A673 (cell line): ENCODE results near the gene TRABD. TPM values are rescaled to one million over a fixed set of nuclear protein-coding genes. Genes with fewer than 3 reads are reported as not detected.

Experiments used
- BruUV-seq: library from RNA; stranded (reverse); fragments of 400-500 nt; replicated peaks from 2 replicates; lab custom pipeline; 2021; lab: Mats Ljungman, UMichigan
- CTCF ChIA-PET: fragments of 300-600 bp; sonication (Branson Sonifier 250); formaldehyde crosslinking; loops from one replicate; lab custom pipeline; 2022; ENCODE audit warnings: antibody characterized with exemption; lab: Charles Lee
- POLR2A ChIA-PET: fragments of 300-600 bp; sonication (Branson Sonifier 250); formaldehyde crosslinking; loops from one replicate; lab custom pipeline; 2022; ENCODE audit warnings: antibody characterized with exemption; ENCODE audit not compliant: low non-redundant PET; lab: Charles Lee
- DNase-seq: peaks from one replicate; pipeline ENCODE4 v3.0.0-alpha.2; 2015; ENCODE audit warnings: low spot score
- H3K27ac ChIP-seq: fragments of 200-600 bp; sonication (generic); 2 replicates; pipeline ENCODE4 v1.5.1; 2016; ENCODE audit warnings: mixed run types, low read depth, mild to moderate bottlenecking, mixed read lengths, antibody characterized with exemption, low read length; ENCODE audit not compliant: poor library complexity, severe bottlenecking
- H3K27me3 ChIP-seq: fragments of 200-600 bp; sonication (generic); replicated peaks from 2 replicates; pipeline ENCODE4 v1.6.1; 2017; ENCODE audit warnings: mixed run types, low read depth, mild to moderate bottlenecking, mixed read lengths, antibody characterized with exemption, low read length; ENCODE audit not compliant: insufficient read depth, poor library complexity
- H3K36me3 ChIP-seq: fragments of 200-600 bp; sonication (generic); 2 replicates; pipeline ENCODE4 v1.6.1; 2016; ENCODE audit warnings: mixed run types, mild to moderate bottlenecking, mixed read lengths, antibody characterized with exemption, low read length; ENCODE audit not compliant: insufficient read depth, poor library complexity, severe bottlenecking
- H3K4me1 ChIP-seq: fragments of 200-600 bp; sonication (generic); 2 replicates; pipeline ENCODE4 v1.6.1; 2017; ENCODE audit warnings: mixed run types, mild to moderate bottlenecking, mixed read lengths, antibody characterized with exemption, low read length; ENCODE audit not compliant: insufficient read depth, poor library complexity, severe bottlenecking
- H3K4me3 ChIP-seq: fragments of 200-600 bp; sonication (generic); 2 replicates; pipeline ENCODE4 v1.5.1; 2016; ENCODE audit warnings: low read depth, mixed run types, mild to moderate bottlenecking, mixed read lengths, low read length; ENCODE audit not compliant: poor library complexity, severe bottlenecking
- H3K9me3 ChIP-seq: fragments of 200-600 bp; sonication (generic); 2 replicates; pipeline ENCODE4 v1.6.1; 2016; ENCODE audit warnings: mixed run types, low read depth, mild to moderate bottlenecking, mixed read lengths, antibody characterized with exemption, low read length; ENCODE audit not compliant: poor library complexity, severe bottlenecking
- CTCF ChIP-seq: fragments of 300-800, 200-600 bp; sonication (generic); conservative IDR thresholded peaks from 2 replicates; pipeline ENCODE4 v1.5.1; 2017; ENCODE audit warnings: low read depth, mild to moderate bottlenecking, antibody characterized with exemption, low read length, moderate library complexity, mixed read lengths
- EZH2 ChIP-seq: fragments of 200-600 bp; sonication (generic); IDR thresholded peaks from 2 replicates; pipeline ENCODE4 v1.6.1; 2017; ENCODE audit warnings: borderline replicate concordance, low read depth, mild to moderate bottlenecking, mixed read lengths, antibody characterized with exemption, low read length; ENCODE audit not compliant: poor library complexity, severe bottlenecking
- intact Hi-C: fragments of 100-400 bp; cut with micrococcal nuclease; formaldehyde crosslinking; loops from one replicate; pipeline ENCODE4 v1.10.0; 2022; ENCODE audit not compliant: unreplicated experiment
- total RNA-seq: library from RNA; stranded (reverse); gene quantifications from 2 replicates; pipeline ENCODE4 v1.2.3, GENCODE V29; 2021

The TRABD gene
- total RNA-seq, 1 experiment from 2014 or later = 63.9 TPM

- peaks cover 37% of the 10 kb centered on the region for H3K36me3 ChIP-seq
- no peak for DNase-seq
- H3K27me3 ChIP-seq = no peaks in the 10 kb centered on the region
- ChIA-PET CTCF (no interaction called here), POLR2A (interaction anchor here (0.7 kb wide), 1 partner anchor 65 kb away, joined by 6 read pairs; no protein-coding TSS in a partner anchor)
- H3K27ac ChIP-seq = no peak overlapping the region
- intact Hi-C loops = loop anchor here (1.0 to 5.0 kb wide), 2 partner anchors 63 to 277 kb away; no protein-coding TSS in a partner anchor
- no TSS peak for BruUV-seq
- no peaks in the 10 kb centered on the region for H3K9me3 ChIP-seq
- H3K4me3 ChIP-seq = no peak overlapping the region
- no peak for TF ChIP-seq EZH2
- TF ChIP-seq CTCF = no peak
- no peaks in the 10 kb centered on the region for H3K4me1 ChIP-seq
These were observed 23.5 kb downstream of the TRABD start for GRCh38 chr22:50208939-50209892.

- ChIA-PET CTCF (no interaction called here), POLR2A (no interaction called here)
- peak; percentile 77 for DNase-seq
- intact Hi-C loops = loop anchor here (1.0 to 5.0 kb wide), 3 partner anchors 61 to 278 kb away; no protein-coding TSS in a partner anchor
- Histone ChIP-seq H3K36me3 (peaks cover 37% of the 10 kb centered on the region), H3K27me3 (no peaks in the 10 kb centered on the region), H3K4me1 (no peaks in the 10 kb centered on the region), H3K27ac (no peak overlapping the region), H3K9me3 (no peaks in the 10 kb centered on the region), H3K4me3 (no peak overlapping the region)
- BruUV-seq = no TSS peak
- TF ChIP-seq EZH2 = no peak
- peak; percentile 92 for TF ChIP-seq CTCF
These were observed 24.2 kb downstream of the TRABD start for GRCh38 chr22:50209893-50210292.

GRCh38 chr22:50210378-50211139 lies 24.8 kb downstream of the TRABD start:
- no peak for DNase-seq
- no peaks in the 10 kb centered on the region for H3K4me1 ChIP-seq
- intact Hi-C loops = loop anchor here (1.0 kb wide), 1 partner anchor 61 kb away; no protein-coding TSS in a partner anchor
- ChIA-PET CTCF (no interaction called here), POLR2A (no interaction called here)
- TF ChIP-seq CTCF = no peak
- no peak for TF ChIP-seq EZH2
- BruUV-seq = no TSS peak
- no peaks in the 10 kb centered on the region for H3K9me3 ChIP-seq
- H3K27ac ChIP-seq = no peak overlapping the region
- H3K27me3 ChIP-seq = no peaks in the 10 kb centered on the region
- H3K4me3 ChIP-seq = no peak overlapping the region
- peaks cover 40% of the 10 kb centered on the region for H3K36me3 ChIP-seq
